ENCODE measurements around the gene FKBP1A. TPM values are rescaled to one million over a fixed set of nuclear protein-coding genes. Genes with fewer than 3 reads are reported as not detected.

Gene FKBP1A
- total RNA-seq, 2 donors from 2014 or later: 77.9 to 113 TPM

DNA sequence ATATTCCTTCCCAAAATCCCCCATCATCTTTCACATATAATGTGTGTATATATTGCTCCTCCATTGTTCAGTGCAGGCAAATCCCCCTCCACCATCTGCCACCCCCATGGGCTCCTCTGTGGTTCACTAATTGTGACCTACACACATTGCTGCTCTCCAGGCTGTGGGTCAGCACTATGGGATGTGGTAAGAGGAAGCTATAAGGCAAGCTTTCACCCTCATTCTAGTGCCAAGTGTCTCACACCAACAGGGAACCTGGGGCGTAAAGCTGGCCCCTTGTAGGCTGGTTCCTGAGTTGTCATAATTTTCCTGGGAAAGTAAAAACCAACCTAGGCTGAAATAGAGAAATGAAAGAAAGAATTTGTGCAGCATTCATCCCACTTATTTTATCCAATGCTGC, 16.8 kb downstream of the FKBP1A start:
- no peaks in the 10 kb centered on the region for H3K27me3 Mint-ChIP-seq
- no peak for DNase-seq
- no peaks in the 10 kb centered on the region for H3K9me3 ChIP-seq (ENCODE audit: control insufficient read depth, low read length, poor library complexity, severe bottlenecking)
- ATAC-seq: peak; percentile 16
- H3K27ac Mint-ChIP-seq: peak overlapping the region; percentile 67
- H3K4me1 Mint-ChIP-seq: peaks cover 61% of the 10 kb centered on the region
- no peak overlapping the region for H3K4me3 Mint-ChIP-seq
- H3K36me3 Mint-ChIP-seq (ENCODE audit: low read depth): peaks cover 3% of the 10 kb centered on the region

DNA sequence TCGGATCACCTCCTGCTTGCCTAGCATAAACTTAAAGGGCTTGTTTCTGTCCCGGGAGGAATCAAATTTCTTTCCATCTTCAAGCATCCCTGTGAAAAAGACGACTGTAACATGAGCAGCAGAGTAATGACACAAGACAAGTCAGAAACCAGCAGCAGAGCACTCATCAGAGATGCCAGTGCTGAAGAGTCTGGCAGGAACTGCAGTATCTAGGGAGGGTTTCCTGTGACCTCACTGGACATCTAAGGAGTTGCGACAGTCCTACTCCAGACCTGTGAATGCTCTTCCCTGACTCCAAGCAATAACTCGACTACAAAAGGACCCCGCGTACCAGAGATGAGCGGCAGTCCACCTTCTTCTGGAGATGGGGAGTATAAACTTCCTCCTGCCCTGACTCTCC, 17.3 kb downstream of the FKBP1A start:
- no peaks in the 10 kb centered on the region for H3K9me3 ChIP-seq (ENCODE audit: control insufficient read depth, low read length, poor library complexity, severe bottlenecking)
- H3K4me1 Mint-ChIP-seq: peaks cover 56% of the 10 kb centered on the region
- H3K27ac Mint-ChIP-seq: peak overlapping the region; percentile 67
- no peak overlapping the region for H3K4me3 Mint-ChIP-seq
- peaks cover 3% of the 10 kb centered on the region for H3K36me3 Mint-ChIP-seq (ENCODE audit: low read depth)
- DNase-seq (no peak), ATAC-seq (peak; percentile 16)
- no peaks in the 10 kb centered on the region for H3K27me3 Mint-ChIP-seq

DNA sequence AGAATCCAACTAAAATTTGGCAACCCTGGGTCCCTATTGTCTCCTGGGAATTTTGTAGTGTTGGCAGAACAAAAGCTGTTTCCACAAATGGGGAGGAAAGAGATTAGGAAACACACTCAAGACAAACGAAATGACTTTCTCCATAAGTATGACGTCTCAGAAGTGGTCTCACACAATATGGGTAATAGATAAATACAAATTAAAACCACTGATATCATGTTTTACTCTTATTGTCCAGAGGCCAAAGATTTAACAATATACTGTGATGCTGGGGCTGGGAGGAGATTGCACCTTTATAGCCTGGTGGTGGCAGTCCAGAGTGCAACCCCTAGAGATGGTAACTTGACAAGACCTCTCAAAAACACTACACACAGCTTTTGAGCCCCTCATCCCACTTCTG, 18.6 kb downstream of the FKBP1A start:
- H3K36me3 Mint-ChIP-seq (ENCODE audit: low read depth): peaks cover 5% of the 10 kb centered on the region

DNA sequence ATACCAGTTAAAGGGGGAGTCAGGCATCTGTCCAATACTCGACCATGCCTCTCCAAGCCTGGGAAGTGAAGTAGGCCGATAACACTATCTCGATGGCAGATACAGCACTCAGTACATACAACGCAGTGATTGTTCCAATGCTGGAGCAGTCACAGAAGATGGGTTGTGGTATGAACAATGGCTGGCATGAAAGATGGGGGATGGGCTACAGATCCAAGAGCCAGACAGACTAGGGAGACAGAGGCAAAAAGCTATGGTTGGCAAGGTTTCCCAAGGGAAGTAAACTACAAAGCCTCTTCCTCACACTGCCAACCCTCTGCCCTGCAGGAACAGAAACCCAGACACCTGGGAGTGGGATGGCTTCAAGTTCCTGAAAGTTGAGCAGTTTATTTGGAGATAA, 19.2 kb downstream of the FKBP1A start:
- ATAC-seq (no peak), DNase-seq (no peak)
- Mint-ChIP-seq H3K4me3 (no peak overlapping the region), H3K36me3 (ENCODE audit: low read depth) (peaks cover 5% of the 10 kb centered on the region), H3K4me1 (peaks cover 37% of the 10 kb centered on the region), H3K27me3 (no peaks in the 10 kb centered on the region), H3K27ac (peak overlapping the region; percentile 67)
- no peaks in the 10 kb centered on the region for H3K9me3 ChIP-seq (ENCODE audit: control insufficient read depth, low read length, poor library complexity, severe bottlenecking)

More for the DNA sequence above, 18.6 kb downstream of the FKBP1A start:
- Mint-ChIP-seq H3K27me3 (no peaks in the 10 kb centered on the region), H3K27ac (peak overlapping the region; percentile 67), H3K4me1 (peaks cover 43% of the 10 kb centered on the region), H3K4me3 (no peak overlapping the region)
- H3K9me3 ChIP-seq (ENCODE audit: control insufficient read depth, low read length, poor library complexity, severe bottlenecking): no peaks in the 10 kb centered on the region
- no peak for DNase-seq
- ATAC-seq: no peak

DNA sequence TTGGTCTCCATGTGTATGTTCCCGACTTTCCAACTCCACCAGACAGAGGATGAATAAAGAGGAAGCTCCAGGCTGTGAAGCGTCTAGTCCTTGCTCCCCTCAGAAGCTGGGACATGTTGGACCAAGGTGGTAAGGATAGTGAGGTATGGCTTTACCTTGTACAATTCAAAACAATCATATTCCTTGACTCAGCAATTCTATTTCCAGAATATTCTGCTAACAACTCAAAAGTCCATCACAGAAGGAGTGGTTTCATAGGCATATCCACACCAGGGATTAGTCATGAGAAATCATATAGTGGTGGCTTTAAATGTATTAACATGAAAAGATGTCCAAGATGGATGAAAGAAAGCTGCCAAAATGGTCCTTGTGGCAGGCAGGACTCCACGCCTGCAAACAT, 19.8 kb downstream of the FKBP1A start:
- Mint-ChIP-seq H3K4me3 (no peak overlapping the region), H3K27ac (peak overlapping the region; percentile 16), H3K36me3 (ENCODE audit: low read depth) (peaks cover 7% of the 10 kb centered on the region), H3K27me3 (no peaks in the 10 kb centered on the region), H3K4me1 (peaks cover 31% of the 10 kb centered on the region)
- DNase-seq (no peak), ATAC-seq (no peak)
- H3K9me3 ChIP-seq (ENCODE audit: control insufficient read depth, low read length, poor library complexity, severe bottlenecking): no peaks in the 10 kb centered on the region

DNA sequence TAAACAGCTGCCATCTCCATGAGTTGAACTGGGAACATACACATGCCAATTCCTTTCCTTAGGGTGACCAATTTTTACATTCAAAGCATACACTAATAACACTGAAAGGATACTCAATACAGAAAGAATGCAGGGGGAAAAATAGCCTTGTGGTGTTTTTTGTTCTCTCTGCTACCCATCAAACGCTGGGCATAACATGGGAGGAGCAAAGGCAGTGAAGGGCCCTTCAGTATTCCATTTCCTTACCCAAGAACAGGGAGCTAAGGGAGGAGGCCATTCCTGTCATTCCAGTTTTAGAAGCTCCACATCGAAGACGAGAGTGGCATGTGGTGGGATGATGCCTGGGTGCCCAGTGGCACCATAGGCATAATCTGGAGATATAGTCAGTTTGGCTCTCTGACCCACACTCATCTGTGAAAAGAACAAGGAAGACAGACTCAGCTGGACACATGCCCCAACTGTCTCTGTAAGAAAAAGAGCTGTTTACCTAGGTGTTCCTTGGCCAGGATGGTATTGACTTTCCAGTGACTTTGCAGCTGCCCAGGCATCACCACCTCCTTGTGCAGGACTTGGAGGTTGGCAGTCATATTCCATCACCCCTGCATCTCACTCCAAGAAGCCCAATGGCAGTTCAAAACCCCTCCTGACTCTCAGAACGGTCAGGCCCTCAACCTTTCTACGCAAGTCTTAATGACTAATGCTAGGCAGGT, 20.9 kb downstream of the FKBP1A start:
- H3K9me3 ChIP-seq (ENCODE audit: control insufficient read depth, low read length, poor library complexity, severe bottlenecking): no peaks in the 10 kb centered on the region
- H3K4me1 Mint-ChIP-seq: peaks cover 20% of the 10 kb centered on the region
- peaks cover 10% of the 10 kb centered on the region for H3K36me3 Mint-ChIP-seq (ENCODE audit: low read depth)
- ATAC-seq (no peak), DNase-seq (no peak)
- H3K27ac Mint-ChIP-seq: peak overlapping the region; percentile 57
- no peaks in the 10 kb centered on the region for H3K27me3 Mint-ChIP-seq
- no peak overlapping the region for H3K4me3 Mint-ChIP-seq

DNA sequence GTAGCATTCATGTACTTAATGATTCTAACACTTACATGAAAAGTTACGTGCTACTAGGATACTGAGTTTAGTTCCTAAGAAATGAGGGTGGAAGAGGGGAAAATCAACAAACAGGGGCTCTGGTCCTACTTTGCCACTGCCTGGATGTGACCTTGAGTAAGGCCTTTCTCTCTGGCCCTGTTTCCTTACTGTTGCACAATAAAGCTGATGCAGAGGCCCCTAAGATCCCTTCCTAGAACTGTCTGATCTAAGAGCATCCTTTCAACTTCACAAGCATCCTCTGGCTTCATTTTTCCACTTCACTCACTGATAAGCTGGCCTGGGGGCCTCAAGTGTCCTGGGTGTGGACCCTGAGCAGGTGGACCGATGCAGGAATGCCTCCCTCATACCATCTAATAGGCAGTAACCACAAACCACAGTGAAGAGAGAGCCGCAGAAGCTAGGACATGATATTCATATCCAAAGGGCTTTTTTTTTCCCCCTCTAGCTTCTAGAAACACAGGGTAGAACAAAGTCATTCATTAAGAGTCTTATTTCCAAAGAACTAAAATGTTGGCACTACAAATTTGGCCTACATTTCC, 21.6 kb downstream of the FKBP1A start:
- H3K9me3 ChIP-seq (ENCODE audit: control insufficient read depth, low read length, poor library complexity, severe bottlenecking): no peaks in the 10 kb centered on the region
- no peak overlapping the region for H3K4me3 Mint-ChIP-seq
- peaks cover 10% of the 10 kb centered on the region for H3K36me3 Mint-ChIP-seq (ENCODE audit: low read depth)
- H3K4me1 Mint-ChIP-seq: peaks cover 17% of the 10 kb centered on the region
- no peak for ATAC-seq
- peak overlapping the region; percentile 57 for H3K27ac Mint-ChIP-seq
- no peaks in the 10 kb centered on the region for H3K27me3 Mint-ChIP-seq
- no peak for DNase-seq

DNA sequence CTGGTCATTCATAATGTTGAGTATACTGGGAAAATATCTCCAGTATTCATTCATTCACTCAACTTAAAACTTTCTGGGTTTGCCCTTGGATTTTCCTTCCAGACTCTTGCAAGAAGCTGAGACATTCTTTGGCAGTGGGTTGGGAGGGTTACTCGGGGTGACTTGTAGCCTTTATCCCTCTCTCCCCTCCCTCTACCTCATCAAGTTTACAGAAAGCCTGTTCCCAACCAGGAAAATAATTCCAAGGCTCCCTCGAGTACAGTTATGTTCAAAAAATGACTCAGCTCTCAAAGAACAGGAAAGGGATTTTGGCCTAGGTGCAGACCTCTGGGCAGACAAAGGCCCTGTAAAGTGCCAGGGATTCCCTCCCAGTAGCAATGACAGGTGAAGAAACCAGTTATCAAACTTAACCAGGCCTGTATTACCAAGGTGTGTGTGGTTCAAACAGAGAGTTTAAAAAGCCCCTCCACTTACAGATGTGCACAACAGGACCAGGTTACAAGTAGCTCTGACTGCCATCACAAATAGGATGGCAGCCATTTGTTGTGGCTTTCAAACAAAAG, 22.2 kb downstream of the FKBP1A start:
- Mint-ChIP-seq H3K27ac (peak overlapping the region; percentile 57), H3K4me1 (peaks cover 11% of the 10 kb centered on the region), H3K4me3 (no peak overlapping the region), H3K36me3 (ENCODE audit: low read depth) (peaks cover 10% of the 10 kb centered on the region), H3K27me3 (no peaks in the 10 kb centered on the region)
- H3K9me3 ChIP-seq (ENCODE audit: control insufficient read depth, low read length, poor library complexity, severe bottlenecking): no peaks in the 10 kb centered on the region
- no peak for ATAC-seq
- DNase-seq: no peak

DNA sequence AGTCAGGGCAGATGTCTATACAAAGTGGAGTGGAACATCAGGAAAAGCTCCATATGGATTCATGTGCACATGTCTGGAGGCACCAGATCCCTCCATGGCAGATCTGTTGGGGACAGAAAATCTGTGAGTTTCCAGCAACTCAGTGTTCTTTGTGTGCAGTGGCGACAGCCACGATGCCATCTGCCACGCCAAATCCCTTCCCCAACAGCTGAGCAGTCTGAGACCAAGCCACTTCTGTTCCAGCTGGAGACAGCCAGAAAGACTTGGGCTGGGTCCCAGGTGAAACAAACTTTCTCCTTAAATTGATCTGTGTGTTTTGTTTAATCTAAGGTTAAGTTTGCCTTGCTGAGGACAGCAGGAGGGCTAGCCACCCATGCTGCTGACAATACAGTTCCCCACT, 22.9 kb downstream of the FKBP1A start:
- ATAC-seq (no peak), DNase-seq (no peak)
- peaks cover 12% of the 10 kb centered on the region for H3K36me3 Mint-ChIP-seq (ENCODE audit: low read depth)
- H3K27me3 Mint-ChIP-seq: no peaks in the 10 kb centered on the region
- no peaks in the 10 kb centered on the region for H3K9me3 ChIP-seq (ENCODE audit: control insufficient read depth, low read length, poor library complexity, severe bottlenecking)
- peaks cover 13% of the 10 kb centered on the region for H3K4me1 Mint-ChIP-seq
- H3K27ac Mint-ChIP-seq: peak overlapping the region; percentile 57
- H3K4me3 Mint-ChIP-seq: no peak overlapping the region

DNA sequence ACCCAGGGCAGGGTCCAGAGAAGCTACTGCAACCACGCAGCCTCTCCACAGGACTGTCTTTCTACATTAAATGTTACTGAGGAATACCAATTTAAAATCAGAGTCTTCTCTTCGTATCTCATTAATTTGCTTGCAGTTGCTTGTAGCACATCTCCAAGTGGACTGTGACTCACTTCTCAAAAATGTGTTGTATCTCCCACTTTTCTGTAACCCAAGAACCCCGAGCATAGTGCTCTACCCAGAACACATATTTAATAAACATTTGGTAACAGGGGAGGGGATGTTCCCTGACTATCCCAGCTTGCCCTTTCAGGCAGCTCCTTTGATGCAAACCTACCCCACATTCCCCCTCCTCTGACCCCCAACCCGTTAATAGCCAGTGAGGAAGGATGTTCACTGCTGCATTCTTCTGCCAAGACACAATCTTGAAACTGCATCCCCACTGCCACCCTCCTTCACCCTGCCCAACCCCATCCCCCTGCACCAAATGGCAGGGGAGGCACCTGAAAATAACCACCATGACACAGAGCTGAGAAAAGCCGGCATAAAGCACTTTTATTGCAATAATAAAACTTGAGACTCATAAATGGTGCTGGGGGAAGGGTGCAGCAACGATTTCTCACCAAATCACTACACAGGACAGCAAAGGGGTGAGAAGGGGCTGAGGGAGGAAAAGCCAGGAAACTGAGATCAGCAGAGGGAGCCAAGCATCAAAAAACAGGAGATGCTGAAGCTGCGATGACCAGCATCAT, 24.2 kb downstream of the FKBP1A start:
- Mint-ChIP-seq H3K27me3 (no peaks in the 10 kb centered on the region), H3K27ac (peak overlapping the region; percentile 79), H3K4me3 (no peak overlapping the region), H3K36me3 (ENCODE audit: low read depth) (peaks cover 10% of the 10 kb centered on the region), H3K4me1 (peaks cover 20% of the 10 kb centered on the region)
- DNase-seq: no peak
- ATAC-seq: no peak
- H3K9me3 ChIP-seq (ENCODE audit: control insufficient read depth, low read length, poor library complexity, severe bottlenecking): no peaks in the 10 kb centered on the region

DNA sequence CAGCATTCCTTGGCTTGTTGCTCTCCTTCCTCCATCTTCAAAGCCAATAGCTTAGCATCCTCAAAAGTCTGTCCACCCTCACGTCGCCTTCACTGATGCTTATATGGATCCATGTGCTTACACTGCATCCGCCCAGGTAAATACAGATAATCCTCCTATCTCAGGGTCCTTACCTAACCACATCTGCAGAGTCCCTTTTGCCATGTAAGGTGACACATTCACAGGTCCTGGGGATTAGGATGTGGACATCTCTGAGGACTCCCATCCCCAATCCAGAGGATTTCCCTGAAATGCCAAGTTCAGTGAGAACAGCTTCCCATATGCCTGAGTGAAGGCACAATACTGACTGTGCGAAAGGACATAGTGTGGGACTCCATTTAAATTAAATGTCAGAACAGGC, 25.4 kb downstream of the FKBP1A start:
- H3K4me1 Mint-ChIP-seq: peaks cover 26% of the 10 kb centered on the region
- H3K27ac Mint-ChIP-seq: no peak overlapping the region
- H3K36me3 Mint-ChIP-seq (ENCODE audit: low read depth): peaks cover 9% of the 10 kb centered on the region
- no peak for DNase-seq
- no peaks in the 10 kb centered on the region for H3K9me3 ChIP-seq (ENCODE audit: control insufficient read depth, low read length, poor library complexity, severe bottlenecking)
- no peak overlapping the region for H3K4me3 Mint-ChIP-seq
- ATAC-seq: no peak
- H3K27me3 Mint-ChIP-seq: no peaks in the 10 kb centered on the region

DNA sequence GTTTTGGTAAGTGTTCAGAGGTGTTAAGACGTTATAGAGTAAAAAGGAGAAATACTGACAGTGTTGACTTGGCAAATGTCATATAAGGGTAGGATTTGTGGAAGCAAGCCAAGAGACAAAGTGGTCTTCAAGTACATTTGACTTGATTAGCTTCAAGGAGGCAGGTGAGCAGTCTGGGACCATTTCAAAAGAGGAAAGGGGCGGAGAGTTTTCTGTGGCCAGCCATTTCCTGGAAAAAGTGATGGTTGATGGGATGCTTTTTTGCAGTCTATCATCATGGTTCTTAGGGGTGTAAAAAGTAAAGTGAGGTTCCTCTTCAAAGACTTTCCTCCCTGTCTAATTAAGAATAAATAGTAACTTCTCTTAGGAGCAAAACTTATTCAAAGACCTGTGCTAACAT, 28.7 kb downstream of the FKBP1A start:
- Mint-ChIP-seq H3K27ac (peak overlapping the region; percentile 88), H3K36me3 (ENCODE audit: low read depth) (peaks cover 10% of the 10 kb centered on the region), H3K4me1 (peaks cover 32% of the 10 kb centered on the region), H3K4me3 (peak overlapping the region; percentile 34), H3K27me3 (no peaks in the 10 kb centered on the region)
- ATAC-seq (peak; percentile 27), DNase-seq (no peak)
- H3K9me3 ChIP-seq (ENCODE audit: control insufficient read depth, low read length, poor library complexity, severe bottlenecking): no peaks in the 10 kb centered on the region

DNA sequence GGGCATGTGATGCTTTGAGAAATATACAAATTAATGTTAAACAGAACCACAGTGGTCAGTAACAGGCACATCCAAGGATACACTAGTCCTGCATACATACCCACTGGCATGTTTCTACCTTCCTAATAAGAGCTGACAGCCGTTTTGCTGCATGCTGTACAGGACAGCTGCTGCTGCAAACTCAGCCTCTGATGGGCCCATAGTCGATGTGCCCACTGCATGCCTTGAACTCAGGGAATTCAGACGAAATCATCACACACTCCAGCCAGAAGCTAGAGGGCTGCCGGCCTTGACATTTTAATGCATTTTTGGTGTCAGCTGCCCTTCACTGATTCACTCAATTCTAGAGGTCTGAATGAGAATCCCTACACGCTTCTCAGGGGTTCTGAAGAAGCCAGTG, 29.3 kb downstream of the FKBP1A start:
- peak overlapping the region; percentile 21 for H3K4me3 Mint-ChIP-seq
- ATAC-seq (no peak), DNase-seq (no peak)
- peaks cover 10% of the 10 kb centered on the region for H3K36me3 Mint-ChIP-seq (ENCODE audit: low read depth)
- H3K4me1 Mint-ChIP-seq: peaks cover 36% of the 10 kb centered on the region
- H3K27ac Mint-ChIP-seq: peak overlapping the region; percentile 88
- no peaks in the 10 kb centered on the region for H3K9me3 ChIP-seq (ENCODE audit: control insufficient read depth, low read length, poor library complexity, severe bottlenecking)
- H3K27me3 Mint-ChIP-seq: no peaks in the 10 kb centered on the region
